Measurements from ENCODE around the gene IL13.
A peak's percentile ranks its signal among the peaks of the same experiment; 100 is the strongest.

Gene IL13

DNA sequence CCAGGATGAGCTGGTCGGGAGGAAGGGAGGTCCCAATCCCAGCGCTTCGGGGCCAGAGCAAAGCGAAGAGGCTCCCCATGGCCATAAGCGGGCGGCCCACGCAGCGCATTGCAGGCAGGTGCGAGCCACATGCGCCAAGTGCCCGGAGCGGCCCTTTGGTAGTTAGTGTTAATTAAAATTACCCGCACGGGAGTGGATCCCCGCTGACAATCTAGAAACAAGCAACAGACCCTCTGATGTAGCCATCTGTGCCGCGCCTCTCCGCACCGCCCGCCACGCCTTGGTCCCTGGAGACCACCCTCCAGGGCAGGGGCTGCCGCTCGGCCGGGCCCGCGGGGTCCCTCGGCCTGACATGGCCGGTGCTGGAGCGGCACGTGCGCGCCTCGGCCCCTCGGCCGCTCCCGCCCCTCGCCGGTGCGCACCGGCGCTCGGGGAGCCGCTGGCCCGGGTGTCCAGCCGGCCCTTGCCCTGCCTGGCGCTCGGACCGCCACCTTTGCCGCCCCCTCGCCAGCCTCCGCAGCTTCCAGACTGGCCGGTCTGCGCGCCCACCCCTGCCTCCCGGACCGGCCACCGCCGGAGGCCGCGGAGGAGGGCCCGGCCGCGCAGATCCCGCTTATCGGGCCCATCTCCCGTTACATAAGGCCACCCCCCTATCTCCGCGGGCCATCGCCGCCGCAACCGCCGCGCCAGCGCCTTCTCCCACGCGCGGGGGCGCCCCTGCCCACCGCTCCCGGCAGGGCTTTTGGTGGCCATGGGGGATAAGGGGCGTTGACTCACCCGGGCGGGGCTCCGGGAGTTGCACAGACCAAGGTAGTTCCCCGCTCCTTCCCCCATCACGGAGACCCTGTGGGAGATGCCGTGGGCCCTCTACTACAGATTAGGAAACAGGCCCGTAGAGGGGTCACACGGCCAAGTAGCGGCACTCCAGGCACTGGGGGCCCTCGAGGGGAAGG, 1.9 kb upstream of the IL13 start:
- DNase-seq, result peak in 2 of 5 donors; percentile 14 to 37

DNA sequence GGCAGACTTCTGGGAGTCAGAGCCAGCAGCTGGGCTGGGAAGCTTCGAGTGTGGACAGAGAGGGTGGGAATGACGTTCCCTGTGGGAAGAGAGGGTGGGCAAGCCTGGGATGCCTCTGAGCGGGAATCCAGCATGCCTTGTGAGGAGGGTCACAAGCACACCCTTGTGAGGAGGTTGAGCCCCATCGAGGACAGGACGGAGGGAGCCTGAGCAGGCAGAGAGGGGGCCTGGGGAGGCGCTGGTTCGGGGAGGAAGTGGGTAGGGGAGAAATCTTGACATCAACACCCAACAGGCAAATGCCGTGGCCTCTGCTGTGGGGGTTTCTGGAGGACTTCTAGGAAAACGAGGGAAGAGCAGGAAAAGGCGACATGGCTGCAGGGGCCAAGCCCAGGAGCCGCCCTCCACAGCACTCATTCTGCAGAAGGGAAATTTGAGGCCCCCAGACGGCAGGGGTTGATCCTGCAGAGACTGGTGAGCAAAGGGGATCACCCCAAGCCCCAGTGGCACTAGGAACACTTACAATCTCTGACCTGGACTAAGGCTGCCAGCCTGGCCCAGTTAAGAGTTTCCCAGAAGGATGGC, 1.1 kb upstream of the IL13 start:
- no peak for DNase-seq

DNA sequence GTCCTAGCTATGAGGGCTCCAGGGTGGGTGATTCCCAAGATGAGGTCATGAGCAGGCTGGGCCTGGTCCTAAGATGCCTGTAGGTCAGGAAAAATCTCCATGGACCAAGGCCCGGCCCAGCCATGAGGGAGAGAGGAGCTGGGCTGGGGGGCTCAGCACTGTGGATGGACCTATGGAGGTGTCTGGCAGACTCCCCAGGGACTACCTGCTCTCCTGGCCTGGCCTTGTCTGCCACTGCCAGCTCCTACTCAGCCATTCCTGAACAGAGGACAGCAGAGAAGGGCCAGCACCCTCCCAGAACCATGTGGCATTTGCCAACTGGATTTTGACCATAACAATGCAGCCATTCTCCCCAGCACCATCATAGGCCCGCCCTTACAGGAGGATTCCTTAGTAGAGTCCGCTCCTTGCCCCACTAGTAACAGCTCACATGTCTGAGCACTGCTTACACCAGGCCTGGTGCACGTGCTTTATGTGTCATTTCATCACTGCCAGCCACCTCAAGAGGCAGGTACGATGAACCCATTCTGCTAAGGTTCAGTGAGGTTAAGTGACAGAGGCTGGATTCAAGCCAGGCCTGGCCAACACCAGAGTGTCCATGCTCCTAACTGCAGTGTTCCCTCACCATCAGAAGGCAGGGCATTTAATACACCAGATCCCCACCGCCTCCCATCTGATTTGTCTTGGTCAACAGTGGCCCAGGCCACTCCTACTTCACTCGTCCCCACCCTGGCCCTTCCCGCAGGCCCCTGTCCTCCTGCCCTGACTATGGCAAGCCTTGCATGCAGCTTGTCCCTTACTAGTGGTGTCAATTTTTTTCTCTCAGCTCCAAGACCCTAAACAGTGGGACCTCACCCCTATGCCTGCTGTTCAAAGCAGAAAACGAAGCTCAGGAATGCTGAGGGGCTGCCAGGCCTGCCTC, 669 bp downstream of the IL13 start:
- DNase-seq, result no peak

DNA sequence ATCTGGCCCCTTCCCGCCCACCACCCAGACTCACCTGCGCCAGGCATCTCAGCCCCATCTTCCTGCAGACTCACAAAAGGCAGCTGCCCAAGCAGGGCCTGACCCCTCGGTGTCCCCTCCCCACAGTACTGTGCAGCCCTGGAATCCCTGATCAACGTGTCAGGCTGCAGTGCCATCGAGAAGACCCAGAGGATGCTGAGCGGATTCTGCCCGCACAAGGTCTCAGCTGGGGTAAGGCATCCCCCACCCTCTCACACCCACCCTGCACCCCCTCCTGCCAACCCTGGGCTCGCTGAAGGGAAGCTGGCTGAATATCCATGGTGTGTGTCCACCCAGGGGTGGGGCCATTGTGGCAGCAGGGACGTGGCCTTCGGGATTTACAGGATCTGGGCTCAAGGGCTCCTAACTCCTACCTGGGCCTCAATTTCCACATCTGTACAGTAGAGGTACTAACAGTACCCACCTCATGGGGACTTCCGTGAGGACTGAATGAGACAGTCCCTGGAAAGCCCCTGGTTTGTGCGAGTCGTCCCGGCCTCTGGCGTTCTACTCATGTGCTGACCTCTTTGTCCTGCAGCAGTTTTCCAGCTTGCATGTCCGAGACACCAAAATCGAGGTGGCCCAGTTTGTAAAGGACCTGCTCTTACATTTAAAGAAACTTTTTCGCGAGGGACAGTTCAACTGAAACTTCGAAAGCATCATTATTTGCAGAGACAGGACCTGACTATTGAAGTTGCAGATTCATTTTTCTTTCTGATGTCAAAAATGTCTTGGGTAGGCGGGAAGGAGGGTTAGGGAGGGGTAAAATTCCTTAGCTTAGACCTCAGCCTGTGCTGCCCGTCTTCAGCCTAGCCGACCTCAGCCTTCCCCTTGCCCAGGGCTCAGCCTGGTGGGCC, 1.9 kb downstream of the IL13 start:
- DNase-seq, result no peak

DNA sequence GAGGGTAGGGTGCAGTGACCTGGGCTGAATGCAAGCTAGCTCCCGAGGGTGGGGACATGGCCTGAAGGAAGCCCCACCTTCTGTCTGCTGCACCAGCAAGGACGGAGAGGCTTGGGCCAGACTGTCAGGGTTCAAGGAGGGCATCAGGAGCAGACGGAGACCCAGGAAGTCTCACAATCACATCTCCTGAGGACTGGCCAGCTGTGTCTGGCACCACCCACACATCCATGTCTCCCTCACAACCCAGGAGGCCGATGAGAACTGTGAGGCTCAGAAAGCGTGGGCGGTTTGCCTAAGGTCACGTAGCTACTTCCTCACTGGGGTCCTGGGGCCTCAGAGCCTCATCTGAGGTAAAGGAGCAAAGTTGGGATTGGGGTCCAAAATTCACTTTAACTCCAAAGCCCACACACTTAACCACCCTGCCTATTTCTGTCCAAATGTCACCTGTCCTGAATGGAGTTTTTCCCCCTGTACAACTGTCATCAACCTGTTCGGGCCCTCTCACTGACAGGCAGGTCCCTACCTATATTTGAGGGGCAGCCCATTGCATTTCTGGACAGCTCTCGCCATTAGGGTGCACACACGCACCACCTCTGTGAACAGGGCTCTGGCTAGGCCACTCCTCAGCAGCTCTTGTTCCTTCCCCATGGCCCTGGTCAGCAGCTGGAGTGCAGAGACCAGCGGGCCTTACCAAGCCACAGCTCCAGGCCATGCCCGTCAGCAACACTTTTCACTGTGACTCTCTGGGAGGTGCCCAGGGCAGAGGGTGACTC, 3.4 kb downstream of the IL13 start:
- no peak for DNase-seq

DNA sequence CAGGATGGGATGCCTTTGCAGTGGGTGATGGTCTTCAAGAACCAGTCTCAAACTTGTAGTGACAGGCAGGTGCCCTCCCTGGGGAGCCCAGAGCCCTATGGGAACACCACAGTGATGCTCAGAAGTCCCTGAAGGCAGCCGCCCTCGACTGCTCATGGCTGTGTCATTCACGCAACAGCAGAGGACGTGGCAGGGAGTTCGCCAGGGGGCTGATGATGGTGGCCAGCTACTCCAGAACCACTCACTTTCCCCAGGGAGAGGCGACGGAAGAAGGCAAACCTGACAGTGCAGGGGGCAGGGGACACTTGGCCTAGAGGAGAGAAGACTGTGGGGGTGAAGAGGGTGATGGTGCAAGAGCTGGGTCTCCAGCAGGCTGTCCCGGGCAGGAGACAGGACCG, 4.0 kb downstream of the IL13 start:
- no peak for DNase-seq

DNA sequence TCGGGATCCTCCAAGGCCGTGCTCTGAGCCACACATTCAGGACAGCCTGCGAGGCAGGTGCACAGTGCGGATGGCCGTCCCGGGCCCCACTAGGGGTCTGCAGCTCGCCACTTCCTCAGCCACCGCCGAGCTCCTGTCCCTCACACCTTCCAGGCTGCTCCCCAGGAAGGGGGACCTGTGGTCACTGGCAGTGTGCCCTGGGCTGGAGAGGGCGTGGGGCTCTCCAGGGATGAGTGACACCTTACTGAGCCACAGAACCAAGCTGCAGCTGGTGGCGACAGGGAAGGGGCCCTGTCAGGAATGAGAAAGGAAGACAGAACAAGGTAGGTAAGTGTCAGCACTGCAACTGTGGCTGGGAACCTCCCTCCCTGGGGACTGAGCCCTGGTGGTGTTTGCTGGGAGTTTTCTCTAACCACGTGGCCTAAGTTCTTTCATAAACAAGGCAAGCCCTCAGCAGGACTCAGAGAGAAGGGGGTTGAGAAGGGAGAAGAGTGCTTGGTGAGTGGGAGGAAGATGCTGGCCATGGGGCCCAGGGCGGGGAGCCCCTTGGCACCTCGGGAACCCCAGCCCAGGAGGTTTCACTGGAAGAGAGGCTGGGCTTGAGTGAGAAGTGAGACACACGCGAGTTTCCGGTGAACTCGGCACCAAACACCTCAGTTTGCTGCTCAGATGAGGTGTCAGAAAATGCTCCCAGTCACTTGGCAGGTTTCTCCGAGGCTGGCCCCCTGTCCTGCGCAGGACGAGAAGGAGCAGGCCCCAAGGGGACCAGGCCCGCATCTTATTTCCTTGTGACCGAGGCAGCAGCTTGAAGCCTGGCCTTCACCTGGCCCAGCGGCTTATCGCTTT, 5.2 kb downstream of the IL13 start:
- DNase-seq, result peak in 1 of 5 donors; percentile 69

DNA sequence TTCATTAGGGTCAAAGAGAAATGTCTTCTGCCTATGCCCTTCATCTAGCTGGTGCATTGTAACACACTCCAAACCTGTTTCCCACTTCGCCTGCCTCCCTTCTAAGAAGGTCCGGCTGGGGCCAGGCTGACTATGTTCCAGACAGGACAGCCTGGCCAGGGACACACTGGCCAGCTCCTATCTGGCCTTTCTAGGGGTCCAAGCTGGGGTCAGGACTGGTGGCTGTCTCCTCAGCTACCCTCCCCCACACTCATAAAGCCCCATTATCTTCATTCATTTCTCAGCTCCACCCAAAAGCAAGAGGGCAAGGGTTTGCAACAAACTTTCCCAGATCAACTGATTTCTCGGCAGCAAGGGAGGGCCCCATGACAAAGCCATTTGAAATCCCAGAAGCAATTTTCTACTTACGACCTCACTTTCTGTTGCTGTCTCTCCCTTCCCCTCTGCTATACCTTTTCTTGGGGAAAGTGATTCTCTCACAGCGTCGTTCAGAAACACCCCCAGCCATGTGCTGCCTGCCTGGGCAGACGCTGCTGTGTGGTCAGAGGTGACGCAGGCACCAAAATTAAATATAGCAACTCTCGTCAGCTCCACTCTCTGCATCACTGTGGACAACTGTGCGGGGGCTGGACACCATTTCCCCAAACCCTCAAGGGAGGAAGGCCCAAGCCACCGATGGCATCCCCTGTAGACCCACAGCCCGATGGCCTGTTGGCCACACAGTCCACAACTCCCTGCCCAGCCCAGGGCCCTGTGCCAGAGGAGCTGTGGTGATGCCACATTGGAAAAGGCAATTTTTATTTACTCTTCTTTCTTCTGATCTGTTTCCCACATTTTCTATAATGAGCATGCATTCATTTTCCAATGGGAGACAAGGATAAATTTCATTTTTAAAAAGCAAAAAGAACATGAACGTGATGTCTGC, 6.1 kb downstream of the IL13 start:
- peak in 1 of 5 donors; percentile 54 for DNase-seq

DNA sequence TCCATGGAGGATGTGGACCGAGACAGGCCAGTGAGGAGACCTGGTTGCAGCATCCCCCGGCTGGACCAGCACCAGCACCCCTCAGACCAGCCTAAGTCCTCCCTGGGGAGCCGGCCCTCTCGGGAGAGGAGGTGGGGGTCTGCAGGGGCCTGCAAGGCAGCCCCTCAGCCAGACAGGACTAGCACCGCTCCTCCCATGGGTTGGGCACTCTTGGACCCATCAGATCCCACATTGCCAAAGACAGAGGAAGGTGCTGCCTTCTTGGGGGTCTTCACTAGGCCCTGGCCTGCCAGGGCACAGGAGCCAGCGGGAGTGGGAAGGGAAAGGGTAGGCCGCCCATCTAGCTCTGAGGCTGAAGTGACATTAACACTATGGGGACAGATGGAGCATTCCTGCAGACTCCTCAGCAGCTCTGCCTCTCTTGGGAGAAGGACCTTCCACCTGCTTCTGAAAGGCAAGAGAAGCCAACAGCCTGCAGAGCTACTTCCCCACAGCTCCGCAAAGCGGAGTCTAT, 6.8 kb downstream of the IL13 start:
- DNase-seq, result no peak

DNA sequence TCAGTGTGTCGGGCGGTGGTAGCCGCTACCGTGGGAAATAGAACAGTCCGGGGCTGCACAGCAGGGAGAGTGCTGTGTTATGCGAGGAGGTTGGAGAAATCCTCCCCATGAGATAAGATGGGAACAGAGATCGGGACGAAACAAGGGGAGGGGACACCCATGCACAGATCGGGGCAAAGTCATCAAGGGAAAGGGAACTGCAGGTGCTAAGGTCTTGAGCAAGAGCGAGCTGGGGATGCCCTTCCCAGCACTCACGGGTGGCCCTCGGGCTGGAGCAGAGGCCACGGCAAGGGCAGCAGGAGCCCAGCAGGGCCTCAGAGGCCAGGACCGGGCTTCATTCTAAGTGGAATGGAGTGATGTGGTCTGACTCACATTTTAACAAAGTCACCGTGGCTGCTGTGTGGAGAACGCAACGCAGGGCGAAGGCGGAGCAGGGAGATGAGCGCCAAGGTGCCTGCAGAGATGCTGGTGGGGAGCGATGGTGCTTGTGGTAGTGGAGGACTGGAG, 7.7 kb downstream of the IL13 start:
- DNase-seq, result no peak

DNA sequence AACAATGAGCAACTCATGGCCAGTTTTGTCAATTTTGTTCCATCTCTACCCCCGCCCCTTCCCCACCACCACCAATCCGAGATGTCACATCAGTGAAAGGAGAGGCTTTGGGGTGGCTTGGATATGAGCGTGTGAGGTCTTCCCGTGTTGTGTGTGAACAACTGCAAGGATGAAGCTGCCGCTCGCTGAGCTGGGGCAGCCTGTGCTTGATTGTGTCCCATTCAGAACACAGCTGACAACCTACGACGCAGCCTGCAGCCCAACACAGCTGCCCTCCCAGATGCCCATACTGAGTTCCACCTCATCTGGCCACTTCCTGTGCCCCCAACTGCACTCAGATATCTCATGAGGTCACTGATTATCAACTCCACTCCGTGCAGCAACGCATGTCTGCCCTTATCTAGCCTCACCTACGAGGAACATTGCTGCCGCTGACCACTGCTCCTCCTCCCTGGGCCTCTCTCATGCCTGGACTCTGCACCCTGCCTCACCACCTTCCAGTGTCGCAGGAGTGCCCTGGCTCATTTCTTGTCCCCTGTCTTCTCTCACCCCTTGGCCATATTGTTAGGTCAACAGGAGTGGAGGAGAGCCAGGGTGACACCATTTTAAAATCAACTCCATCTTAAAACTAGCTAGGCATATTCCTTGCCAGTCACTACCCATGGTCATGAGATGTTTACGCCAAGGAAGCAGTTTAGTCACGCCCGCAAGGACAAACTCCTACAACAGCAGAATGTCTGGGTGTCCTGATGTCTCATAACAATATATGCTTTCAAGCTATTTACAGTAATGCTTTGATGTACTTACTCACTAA, 8.5 kb downstream of the IL13 start:
- no peak for DNase-seq

DNA sequence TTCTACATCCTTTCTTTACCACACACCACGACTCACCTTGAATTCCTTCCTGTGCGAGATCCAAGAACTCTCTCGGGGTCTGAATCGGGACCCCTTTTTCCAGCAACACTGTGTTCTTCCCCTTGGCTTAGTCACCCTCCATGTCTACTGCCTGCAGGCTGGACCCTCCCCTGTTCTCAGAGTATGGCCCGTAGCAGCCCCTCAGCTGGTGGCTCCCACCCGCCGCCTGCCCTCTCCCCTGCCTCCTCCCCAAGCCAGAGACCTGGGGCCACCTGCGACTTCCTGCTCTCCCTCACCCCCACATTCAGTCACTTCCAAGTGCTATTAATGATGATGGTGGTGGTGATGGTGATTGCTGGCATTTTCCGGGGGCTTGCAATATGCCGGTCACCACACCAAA, 9.3 kb downstream of the IL13 start:
- no peak for DNase-seq

DNA sequence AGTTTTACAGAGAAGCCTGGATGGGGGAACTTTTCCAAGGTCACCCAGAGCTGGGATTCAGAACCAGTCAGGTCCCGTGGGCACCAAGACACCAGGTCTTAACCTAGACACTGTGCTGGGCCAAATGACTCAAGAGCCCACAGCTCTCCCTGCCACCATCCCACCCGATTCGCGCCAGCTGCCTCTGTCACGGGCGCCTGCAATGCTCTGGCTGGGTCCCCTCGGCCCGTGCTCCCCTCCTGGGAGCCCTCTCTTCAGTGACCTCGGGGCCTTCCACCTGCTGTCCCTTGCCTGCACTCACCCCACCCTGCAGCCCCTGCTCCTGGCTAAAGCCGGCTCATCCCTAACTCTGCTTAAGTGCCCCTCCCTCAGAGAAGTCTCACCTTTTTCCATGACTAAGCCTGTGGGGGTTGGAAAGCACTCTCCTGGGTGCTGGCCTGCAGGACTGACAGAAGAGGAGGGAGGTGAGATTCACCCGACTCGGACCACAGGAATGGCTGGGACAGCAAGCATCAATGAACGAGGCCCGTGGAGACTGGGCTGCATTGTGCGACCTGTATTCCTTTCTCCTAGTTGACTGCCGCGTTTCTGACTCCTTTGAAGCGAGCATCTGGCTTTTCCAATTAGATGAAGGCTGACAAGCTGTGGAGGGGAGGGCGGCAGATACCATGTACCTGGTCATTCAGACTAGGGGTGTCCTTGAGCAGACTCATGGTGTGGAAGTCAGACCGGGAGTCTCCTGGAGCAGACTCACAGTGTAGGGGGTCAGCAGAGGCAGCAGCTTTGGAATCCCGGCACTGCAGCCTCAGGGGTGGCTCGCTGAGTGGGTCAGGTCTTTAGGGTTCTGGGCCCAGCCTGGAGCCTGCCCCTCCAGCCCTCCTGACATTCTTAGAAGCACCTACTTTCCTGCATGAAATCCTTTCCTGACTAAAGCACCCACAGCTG, 10.1 kb downstream of the IL13 start:
- no peak for DNase-seq

DNA sequence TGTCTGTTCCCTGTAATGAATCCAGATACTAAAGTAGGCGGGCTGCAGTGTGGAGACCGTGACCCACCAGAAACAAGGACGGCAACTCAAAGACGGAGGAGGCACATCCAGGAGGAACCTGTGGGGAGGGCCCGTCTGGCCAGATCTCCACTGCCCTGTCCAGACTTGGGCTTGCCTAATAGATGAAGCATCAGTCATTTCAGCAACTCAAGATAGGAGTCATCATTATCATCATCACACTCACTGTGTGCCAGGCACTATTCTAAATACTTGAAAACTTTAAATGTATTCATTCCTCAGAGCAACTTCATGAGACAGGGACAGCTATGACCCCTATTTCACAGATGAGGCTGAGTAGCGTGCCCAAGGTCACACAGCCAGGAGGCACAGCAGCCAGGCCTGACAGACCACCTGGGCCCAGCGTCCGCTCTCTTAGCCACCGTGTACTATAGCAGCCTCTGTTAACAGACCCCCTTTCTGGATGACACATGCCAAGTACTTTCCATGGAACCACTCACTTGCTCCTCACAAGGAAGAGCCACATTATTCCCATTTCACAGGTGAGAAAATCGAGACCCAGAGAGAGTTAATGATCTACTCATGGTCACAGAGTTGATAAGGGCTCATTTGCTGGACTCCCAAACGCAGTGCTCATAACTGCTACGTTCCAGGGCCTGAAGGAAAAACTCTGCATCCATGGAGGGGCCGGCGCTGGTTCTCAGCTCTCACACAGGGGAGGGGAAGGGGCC, 10.9 kb downstream of the IL13 start:
- DNase-seq, result no peak

DNA sequence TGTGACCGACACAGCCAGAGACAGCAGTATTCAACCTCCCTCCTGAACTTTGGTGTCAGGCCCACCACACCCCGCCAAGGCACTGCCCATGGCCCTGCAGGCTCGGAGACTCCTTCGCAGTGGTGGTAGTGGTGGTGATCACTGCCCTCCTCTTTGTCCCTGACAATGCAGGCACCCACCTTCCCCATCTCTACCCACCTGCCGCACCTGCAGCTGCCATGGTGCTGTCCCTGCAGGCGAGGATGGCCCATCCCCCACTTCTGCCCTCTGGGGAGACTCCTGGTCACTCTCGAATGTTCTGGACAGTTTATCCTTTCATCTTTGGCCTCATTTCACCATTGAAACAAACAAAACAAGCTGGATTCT, 11.5 kb downstream of the IL13 start:
- DNase-seq, result no peak
